Measurements from ENCODE around the gene PPARA.

DNA sequence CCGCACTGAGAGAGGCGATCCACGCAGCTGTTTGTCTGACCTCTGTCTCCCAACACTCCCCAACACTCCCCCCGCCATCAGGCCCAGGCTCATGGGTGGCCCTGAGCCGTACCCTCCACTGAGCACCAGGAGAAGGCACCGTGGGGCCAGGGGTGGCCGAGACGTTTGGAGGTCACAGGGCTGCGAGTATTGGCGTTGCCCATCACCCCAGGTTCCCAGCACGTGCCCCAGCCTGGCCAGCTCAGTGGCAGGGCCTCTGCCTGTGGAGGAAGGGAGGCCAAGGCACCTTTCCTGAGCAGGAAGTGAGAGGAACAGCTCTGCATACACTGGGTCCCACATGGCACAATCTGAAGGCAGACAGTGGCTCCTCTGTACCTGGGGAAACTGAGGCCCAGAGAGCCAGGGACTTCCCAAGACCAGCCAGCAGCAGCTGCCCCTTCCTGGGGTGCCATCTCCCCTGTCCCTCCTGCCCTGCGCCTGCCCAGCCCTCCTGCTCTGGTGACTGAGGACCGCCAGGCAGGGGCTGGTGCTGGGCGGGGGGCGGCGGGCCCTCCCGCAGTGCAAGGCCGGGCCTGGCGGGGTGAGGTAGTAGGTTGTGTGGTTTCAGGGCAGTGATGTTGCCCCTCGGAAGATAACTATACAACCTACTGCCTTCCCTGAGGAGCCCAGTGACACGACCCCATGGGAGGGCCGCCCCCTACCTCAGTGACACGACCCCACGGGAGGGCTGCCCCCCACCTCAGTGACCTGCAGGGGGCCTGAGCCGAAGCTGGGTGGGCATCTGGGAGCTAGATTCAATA, 37.0 kb upstream of the PPARA start:
- TF ChIP-seq CTCF (IDR thresholded peaks at IDR 0.05; ENCODE audit: insufficient read depth, low read depth, low read length) = no peak
- no peak for TF ChIP-seq EZH2 (IDR thresholded peaks at IDR 0.05; ENCODE audit: insufficient read depth, low read length)

Data from astrocyte (in vitro differentiated cells and primary cell).